Activated naive CD8-positive, alpha-beta T cell treated with anti-CD3 and anti-CD28 coated beads, Interleukin-2, amount 50 U/mL, for 16 hours (primary cell): Measurements from ENCODE around the gene SYS1.

Experiments used
- DNase-seq: peaks from one replicate; pipeline ENCODE4 v3.0.0-alpha.2; 2020; ENCODE audit warnings: low read depth, low spot score

Gene SYS1

DNA sequence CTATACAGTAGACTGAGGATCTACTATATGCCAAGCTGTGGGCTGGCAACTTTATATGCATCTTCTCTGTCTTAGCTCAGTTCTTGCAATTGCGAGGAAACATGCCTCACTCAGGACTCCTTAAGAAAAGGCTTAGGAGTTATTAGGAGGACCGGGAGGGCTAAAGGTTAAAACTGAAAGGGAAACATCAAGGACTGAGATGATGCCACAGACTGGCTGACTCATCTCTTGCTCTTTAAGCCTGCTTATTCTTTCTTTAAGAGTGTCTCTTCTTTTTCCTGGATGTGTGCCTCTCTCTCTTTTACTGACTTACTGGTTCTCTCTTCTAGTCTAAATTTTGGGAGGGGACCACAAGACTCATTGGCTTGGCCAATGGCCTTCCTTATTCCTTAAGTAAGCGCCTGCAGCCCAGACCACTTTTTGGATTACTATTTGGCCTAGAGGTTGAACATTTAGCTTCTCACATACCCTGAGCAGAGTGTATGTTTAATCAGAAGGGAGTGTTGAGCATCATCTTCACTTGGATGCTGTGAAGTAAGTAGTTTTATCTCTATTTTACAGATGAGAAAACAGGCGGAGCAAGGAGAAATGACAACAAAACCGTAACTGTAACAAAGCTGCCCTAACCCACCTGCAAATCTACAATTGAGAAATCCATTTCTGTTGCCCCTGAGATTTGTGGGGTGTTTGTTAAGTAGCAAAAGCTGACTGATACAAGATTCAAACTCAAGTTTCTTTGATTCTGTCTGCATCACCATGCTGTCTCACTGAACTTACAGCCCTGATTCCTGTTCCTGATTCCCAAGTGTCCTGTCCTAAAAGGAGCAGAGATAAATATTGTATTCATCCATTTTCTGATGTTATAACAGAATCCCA is 7.5 kb upstream of the SYS1 start:
- DNase-seq, result no peak

DNA sequence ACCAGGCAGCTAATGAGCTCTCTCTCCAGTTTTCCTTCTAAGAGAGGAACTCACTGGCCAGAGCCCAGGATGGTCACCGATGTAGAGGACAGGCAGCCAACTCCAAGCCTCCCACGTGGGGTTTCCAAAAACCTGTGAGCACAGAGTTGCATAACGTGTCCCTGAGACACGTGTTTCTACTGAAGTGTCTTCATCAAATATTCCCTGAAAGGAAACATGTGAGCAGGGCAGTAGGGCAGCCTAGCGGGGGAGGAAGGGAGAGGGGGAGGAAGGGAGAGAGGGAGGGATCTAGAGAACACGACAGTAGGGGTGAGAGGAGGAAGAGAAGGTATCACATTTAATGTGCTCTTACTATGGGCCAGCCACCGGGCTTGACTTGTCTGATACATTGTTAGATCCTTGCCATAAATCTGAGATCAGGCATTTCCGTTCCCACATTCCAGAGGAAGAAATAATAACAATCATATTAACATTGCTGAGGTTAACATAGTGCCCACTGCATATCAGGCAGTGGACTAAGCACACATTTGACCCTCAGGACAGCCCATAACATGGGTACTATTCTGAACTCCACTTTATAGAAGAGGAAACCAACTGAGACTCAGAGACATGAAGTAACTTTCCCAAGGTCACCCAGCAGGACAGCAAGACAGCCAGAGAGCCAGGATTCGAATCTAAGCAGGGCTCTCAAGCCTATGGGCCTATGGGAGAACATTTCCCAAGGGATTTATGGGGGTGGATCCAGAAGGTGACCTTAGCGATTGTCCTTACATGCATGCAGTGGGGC is 4.5 kb upstream of the SYS1 start:
- DNase-seq, result no peak

DNA sequence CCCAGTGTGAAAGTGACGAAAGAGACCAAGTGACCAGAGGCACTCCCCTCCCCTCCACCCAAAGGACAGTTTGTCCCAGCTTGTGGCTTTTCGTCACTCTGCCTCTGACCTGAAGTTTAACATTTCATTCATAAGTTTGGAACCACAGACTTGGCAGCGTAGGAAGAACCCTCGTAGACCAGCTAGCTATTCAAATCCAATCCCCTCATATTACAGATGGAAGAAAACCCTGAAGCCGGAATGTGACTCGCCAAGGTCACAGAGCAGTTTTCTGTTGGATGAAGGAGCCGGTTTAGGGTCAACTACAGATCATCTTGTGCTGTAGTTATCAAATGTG is 3.9 kb upstream of the SYS1 start:
- no peak for DNase-seq

DNA sequence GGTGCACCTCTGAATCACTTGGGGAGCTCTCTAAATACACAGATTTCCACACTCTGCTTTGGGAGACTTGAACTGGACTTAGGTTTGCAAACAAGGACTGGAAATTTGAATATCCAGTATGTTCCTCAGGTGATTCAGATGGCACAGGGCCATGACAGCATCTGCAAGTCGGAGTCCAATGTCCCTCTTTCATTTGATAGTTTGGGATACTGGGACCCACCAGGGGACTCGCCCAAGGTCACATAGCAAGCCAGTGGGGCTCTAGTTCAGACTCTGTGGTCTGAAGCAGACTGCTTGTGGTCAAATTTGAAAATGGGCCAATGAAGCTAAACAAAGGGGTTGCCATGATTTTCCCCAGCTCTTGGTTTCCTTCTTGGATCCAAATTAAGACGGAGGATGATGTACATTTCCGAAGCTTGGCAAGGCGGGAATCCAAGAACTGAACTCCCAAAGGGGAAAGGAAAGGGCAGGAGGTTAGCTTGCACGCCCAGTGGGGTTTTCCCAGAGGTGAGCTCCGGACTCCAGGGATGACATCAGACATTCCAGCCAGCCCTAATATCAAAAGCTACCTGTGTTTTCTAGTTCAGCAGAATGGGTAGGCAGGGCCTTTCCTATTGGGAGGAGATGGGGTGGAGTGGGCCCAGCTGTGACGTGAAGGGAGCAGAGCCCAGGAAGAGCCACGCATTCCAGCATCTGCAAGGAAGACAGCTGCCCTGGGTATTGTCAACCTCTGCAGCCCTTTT is 3.4 kb upstream of the SYS1 start:
- DNase-seq, result no peak

DNA sequence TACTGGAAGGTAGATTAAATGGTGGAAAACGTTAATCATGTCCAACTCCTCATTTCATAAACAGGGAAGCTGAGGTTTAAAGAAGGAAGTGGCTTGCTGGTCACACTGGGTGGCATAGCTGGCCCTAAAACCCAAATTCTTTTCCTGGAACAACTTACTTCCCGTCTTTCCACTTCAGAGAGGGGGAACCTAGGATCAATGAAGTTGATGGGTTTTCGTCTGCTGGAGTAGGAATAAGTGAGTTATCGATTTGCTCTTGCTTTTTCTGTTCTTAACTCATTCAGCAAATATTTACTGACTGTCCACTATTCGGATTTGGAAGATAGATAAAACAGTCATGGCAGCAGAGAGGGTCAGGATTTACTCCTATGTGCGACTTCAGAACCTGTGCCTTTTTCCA is 1.2 kb upstream of the SYS1 start:
- DNase-seq, result no peak

DNA sequence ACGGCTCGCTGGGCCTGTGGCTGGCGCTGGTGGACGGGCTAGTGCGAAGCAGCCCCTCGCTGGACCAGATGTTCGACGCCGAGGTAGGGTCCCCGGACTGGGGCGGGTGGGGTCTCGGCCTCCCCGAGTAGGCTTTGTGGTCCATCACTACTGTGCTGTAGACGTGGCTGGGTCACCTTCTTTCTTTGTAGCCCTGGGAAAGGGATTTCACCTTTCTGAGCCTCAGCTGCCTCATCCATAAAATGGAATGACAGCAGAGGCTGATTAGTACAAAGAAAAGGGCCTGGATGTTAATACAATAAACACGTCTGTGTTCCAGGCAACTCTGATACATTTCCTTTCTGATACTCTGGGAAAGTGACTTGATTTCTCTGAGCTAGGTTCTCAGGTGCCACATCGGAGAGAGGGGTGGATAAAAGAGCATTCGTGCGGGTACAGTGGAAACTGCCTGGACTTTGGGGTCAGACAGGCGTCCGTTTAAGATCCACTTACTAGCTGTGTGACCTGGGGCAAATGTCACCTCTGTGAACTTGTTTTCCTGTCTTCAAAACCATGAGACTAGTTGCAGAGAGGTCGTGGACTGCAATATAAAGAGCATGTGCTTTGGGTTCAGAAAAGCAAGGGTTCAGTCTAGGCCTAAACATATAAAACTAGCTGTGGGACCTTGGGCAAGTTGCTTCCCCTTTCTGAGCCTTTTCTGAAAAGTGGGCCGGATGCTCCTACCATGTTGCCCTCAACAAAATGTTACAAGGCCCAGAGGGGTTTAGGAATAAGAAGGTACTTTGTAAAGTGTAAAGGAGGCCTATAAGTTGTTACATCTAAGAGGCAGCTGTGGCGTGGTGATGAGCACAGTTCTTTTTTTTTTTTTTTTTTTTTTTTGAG is 896 bp downstream of the SYS1 start:
- DNase-seq, result no peak

DNA sequence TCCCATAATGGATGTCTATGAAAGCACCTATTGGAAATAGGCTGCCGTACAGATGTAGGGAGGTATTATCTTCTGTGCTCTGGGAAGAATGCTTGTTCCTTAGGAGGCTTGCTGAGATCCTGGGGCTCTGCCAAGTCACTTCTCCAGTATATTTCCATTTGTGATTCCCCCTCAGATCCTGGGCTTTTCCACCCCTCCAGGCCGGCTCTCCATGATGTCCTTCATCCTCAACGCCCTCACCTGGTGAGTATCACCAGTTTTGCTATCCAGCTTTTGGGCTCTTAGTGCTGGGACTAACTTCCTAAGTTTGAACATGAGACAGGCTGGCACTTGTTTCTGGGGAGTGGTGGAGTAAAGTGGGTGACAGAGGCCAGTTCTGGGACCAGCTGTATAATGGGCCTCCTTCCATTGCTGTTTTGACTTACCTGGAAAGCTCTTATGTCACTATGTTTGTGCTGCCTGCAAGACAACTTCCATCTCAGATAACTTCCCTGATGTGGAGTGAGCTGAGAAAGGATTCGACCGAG is 2.6 kb downstream of the SYS1 start:
- DNase-seq, result no peak

DNA sequence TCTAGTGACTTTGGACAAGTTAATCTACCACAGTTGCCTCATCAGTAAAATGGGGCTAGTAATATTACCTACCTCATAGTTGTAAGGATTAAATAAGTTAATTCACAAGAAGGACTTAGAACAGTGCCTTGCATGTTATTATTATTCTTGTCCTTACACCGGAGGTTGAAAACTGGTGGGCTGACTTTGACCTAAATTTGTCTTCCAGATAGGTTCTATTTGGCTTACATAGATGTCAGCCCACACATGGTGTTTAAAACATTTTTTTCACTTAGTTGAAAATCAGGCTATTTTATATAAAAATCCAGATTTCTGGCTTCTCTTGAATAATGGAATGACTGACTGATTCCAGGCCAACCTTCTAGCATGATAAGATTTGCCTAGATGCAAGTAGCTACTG is 3.2 kb downstream of the SYS1 start:
- no peak for DNase-seq

DNA sequence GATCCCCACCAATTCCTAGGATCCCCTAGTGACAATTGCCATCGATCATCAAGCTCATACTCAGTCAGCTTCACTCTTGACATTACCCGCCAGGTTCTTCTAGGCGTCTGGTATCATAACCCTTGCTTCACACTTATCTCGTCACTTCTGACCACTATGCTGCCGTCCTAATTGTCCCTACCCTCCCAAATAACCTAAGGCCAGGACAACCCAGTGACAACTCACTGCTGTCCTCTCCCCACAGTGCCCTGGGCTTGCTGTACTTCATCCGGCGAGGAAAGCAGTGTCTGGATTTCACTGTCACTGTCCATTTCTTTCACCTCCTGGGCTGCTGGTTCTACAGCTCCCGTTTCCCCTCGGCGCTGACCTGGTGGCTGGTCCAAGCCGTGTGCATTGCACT is 3.7 kb downstream of the SYS1 start:
- no peak for DNase-seq

DNA sequence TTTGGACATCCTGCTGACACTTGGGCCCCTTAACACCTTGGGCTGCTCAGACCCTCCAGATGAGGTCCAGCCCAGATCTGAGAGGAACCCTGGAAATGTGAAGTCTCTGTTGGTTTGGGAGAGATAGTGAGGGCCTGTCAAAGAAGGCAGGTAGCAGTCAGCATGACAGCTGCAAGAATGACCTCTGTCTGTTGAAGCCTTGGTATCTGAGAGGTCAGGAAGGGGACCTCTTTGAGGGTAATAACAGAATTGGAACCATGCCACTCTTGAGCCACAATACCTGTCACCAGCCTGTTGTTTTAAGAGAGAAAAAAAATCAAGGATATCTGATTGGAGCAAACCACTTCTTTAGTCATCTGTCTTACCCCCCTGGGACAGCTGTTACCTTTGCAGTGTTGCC is 4.2 kb downstream of the SYS1 start:
- DNase-seq, result no peak

DNA sequence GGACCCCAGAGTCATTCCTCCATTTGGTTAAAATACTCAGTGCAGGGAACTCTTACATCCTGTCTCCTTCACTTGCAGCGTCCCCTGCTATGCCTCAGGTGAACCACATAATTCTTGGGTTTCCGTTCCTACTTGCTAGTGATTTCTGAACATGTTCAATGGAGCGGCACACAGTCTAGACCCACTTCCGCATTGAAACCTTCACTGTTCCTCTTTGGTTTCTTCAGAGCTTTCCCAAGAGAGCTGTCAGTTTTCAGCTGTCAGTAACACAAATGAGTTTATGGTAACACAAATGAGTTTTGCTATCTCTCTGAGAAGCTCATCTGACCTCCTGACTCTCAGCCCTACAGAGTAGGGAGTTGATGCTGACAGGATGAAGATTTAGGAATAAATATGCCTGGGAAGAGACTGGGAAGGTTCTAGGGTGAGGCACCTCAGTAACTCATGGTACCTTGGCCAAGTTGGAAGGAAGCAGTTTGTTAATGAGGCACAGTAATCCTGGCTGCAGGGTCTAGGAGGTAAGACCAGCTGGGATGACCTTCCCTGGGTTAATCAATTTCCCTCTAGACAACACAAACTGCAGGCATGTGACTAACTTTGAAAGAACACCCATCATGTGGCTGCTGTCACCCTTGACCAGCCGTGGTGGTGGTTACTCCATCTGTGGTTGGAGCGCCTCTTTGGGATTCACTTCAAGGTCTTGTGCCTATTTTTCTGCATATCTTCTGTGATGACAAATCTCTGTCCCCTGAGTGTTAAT is 5.4 kb downstream of the SYS1 start:
- no peak for DNase-seq

DNA sequence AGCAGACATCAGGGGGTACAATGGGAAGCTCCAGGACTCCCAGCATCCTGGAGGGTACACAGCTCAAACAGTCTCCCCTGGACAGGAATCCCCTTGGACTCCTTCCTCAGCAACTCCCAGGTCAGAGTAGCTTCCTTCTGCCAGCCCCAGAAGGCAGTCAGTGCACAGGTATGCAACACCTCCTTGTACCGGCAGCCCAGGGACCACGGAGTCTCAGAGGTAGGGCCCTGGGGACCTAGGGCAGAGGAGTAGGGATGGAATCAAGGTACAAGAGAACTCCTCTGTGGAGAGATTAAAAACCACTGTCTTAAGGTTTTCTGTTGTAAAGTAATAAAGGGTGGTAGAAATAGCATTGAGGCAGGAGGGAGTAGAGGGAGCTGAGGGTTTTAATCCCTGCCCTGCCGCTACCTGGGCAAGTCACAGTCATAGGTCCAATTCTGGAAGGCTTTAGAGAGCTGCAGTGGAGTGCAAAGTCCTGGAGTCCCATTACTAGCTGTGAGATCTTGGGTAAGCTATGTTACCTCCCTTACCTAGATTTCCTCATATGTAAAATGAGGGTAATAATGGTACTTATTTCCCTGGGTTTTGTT is 7.7 kb downstream of the SYS1 start:
- no peak for DNase-seq

DNA sequence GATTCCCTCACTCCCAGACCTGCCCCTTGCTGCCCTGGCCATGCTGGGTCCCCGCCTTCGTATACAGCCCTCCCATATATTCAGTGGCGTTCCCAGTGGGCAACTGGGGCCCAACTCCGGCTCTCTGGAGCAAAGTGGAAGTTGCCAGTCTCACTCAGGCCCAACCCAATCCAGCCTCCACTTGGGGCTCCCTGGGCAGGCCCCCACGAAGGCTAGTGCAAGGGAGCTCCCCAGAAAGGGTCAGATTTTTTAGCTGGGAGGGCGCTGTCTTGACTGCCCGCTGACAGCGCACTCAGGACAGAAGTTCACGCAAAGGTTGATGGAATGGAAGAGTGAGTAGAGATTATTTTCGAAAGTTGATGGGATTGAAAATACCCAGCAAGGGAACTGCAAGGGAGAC is 9.3 kb downstream of the SYS1 start:
- DNase-seq, result no peak

DNA sequence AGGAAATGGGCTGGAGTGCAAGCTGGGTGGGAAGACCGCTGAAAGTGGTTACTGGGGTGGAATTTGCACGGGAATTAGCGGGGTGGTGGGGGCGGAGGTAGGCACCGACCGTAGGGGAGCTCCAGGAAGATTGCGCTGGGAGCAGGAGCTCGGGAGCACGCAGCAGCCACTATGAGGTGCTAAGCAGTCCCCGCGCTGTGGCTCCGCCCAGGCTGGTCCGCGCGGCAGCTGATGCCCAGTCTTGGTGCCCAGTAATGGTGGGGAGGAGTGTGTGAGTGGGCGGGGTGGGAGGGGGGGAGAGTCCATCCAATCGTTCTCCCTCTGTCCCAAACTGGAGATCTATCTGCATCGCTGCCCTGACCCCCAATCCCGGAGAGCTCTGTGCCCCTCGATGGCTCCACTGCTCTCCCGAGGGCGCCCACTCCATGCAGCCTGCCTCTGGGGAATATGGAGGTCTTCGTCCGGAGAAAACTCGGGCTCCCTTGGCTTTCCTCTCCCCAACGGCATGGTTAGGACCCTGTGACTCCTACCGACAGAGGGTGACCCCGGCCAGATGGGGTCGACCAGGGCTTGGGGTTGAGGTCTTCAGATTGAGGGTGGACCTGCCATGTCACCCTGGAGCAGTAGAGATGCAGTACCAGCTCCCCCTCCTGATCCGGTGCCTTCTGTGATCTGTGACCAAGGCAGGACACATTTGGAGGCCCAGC is 9.8 kb downstream of the SYS1 start:
- DNase-seq, result no peak

DNA sequence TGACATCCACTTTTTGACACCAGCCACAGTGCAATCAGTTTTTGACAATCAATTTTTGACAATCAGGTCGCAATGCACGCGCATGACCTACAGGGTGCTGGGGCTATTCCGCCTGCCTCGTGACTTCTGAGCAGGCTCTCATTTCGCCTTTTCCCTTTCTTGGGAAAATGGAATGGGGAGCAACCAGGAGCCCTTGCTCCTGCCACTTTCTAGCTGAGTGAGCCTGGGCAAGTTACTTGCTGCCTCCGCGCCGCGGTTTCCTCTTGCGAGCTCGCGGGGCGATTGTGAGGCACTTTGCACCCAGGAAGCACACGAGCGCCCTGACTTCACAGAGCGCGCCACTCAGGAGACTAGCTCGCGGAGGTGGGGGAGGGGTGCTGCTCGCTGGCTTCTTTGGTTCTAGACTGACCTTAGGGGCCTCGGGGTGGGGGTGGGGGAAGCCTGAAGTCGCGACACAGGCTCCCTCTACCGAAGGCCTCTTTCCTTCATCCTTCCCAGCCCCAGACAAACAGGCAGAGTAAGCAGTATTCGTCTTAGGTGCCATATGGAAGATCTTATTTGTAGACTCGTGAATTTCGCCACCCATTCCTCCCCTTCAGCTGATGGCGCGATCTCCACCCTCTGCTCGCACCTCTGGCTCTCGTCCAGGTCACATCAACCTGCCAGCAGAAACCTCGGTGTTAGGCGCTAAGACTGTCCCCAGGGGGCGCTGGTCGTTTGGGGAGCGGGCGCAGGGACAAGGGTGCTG is 10.6 kb downstream of the SYS1 start:
- peak; percentile 78 for DNase-seq

DNA sequence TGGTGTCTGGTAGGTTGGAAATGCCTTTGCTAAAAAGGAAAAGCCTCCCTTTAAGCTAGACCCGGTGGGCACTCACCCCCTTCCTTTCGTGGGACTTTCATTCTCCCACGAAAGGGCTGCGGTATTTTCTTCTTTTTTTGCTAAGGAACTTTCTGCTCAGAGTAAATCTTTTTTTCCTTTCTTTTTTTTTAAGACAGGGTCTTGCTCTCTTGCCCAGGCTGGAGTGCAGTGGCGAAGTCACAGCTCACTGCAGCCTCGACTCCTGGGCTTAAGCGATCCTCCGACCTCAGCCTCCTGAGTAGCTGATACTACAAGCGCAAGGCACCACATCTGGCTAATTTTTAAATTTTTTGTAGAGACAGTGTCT is 11.1 kb downstream of the SYS1 start:
- DNase-seq, result no peak

DNA sequence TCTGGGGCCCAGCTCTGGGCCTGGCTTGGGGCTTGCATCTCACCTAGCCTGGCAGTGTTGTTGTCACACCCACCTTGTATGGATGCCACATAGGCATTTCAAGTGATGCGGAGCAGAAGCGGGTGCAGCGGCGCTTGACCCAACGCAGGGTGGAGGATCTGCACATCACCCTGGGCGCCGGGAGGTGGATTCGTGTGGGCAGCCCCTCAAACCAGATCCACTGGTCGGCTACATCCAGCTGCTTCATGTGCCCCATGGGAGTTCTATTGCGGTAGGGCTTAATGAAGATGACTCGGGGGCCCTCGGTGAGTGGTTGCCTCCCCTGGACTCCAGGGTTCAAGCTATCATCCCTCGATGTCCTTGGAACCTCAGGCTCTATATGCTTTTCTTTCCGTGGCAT is 12.0 kb downstream of the SYS1 start:
- no peak for DNase-seq

DNA sequence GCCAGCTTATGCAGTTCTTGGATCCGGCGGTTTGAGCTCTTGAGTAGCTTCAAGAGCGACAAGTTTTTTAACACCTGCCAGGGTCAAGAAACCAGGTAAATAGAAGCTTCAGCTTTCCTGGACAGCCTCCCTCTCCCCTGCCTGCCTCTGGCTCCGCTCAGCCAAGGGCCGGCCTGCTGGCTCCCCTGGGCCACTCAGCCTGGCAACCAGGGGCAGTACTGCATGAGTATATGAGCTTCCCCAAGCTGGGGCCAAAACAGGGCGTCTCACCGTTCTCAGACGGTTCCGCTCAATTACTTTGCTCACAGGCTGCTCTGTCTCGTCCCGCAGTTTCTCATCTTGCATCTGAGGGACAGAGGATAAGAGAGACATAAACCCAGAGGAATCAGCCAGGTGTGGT is 14.3 kb downstream of the SYS1 start:
- DNase-seq, result no peak

DNA sequence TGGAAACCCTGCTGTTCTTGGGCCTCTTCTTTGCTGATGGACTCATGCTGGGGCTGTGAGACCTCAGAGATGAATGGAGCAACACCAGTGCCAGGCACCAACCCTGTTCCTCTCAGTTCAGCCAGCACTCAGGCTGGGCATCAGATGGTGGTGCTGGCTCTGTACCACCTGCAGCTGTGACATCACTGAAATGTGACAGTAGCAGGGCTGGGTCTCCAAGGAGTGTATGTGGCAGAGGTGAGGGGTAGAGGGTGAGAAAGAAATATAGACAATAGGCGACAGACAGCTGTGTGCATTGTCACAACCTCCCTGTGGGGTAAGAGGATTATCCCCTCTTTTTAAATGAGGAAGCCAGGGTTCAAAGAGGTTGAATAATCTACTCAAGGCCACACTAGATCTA is 15.2 kb downstream of the SYS1 start, which contains the start of gene TP53TG5:
Gene TP53TG5 (minus strand): TSS at position 135 of the 400 bp plus-strand sequence. CDS start 89 bp downstream, at position 46.
- DNase-seq, result no peak
